Coronary artery (tissue), 2 donors: ENCODE measurements around the gene RRBP1.
A peak's percentile ranks its signal among the peaks of the same experiment; 100 is the strongest.

Source experiments
- DNase-seq: peaks from one replicate; pipeline ENCODE4 v3.0.0-alpha.2; 2017; ENCODE audit warnings: low spot score
- H3K27ac ChIP-seq, 2 donors: fragments of 200-600 bp; sonication (generic); one replicate each; pipeline ENCODE4 v1.5.1; 2016 to 2019
- H3K4me3 ChIP-seq: fragments of 200-600 bp; sonication (generic); 2 replicates; pipeline ENCODE4 v1.5.1; 2016; ENCODE audit warnings: mild to moderate bottlenecking, moderate library complexity
- CTCF ChIP-seq: fragments of 200-600 bp; sonication (generic); IDR thresholded peaks from one replicate; pipeline ENCODE4 v1.5.1; 2019; ENCODE audit warnings: antibody characterized with exemption

RRBP1 gene

DNA sequence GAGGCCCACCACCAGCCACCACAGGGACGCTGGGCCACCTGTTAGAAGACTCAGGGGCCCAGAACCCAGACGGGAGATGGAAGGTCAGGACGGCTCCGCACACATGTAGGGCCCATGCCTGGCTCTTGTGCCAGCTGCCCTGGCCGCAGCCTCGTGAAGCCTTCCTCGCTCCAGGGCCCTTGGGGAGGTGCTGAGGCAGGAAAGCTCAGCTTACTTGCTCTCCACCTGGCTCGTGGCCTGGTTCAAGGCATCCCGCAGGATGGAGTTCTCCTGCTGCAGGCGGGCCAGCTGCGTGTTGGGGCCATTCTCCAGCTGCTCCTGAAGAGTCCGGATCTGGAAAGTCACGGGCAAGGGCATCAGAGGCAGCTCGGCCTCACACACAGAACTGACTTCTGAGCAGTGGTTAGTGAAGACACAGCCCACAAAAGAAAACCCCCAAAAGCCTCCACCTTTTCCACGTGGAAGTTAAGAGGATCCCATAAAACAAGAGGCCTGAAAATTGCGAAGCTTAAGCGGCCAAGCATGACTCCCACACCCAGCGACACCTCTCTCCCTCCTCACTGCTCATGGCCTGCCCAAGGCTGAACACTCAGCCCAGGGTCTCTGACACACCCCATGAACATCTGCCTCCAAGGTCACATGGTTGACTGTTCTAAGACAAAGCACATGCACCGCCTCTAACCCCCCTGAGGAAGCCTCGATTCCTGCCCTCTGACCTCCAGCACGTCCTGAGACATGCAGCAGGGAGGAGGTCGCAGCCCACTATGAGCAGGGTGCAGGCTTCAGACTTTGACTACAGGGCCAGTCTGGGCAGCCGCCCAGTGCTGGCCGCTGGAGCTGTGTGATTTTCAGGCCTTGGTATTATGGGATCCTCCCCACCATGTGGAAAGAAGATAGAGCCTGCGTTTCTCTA lies 46.5 kb downstream of the RRBP1 start:
- Histone ChIP-seq H3K27ac (peak overlapping the region; percentile 76 to 81), H3K4me3 (no peak overlapping the region)
- no peak for TF ChIP-seq CTCF
- no peak for DNase-seq

DNA sequence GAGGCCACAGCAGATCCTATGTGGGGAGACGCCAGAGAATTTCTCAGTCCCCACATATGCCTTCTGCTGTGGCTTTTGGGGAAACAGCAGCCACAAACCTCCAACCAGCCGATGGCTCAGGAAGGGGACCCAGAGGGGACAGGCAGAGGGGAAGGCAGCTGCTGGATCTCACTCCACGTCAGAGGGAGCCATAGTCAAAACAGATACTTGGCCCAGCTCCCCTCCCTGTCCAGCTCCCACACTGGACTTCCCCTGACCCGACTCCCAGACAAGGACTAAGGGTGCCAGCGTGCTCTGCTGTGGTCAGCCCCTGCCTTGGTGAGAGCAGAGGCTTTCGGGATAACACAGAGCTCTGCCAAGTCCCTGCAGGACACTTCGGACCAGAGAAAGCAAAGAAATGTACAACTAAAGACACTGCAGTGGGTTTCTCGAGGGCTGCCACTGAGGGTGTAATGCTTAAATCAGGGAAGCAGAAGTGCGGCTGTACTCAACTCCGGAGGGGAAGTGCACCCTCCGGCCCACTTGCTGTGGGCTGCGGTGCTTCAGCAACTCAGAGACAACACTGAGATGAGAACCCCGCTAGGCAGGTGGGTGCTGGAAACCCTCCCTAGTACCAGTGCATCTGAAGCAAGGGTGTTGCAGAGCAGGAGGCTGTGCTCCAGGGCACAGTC lies 47.2 kb downstream of the RRBP1 start:
- H3K27ac ChIP-seq, result peak overlapping the region; percentile 76 to 81
- TF ChIP-seq CTCF, result no peak

GRCh38 chr20:17633850-17634500 lies 48.1 kb downstream of the RRBP1 start:
- Histone ChIP-seq H3K27ac (peak overlapping the region; percentile 76 to 81), H3K4me3 (no peak overlapping the region)
- no peak for TF ChIP-seq CTCF
- no peak for DNase-seq

More for the DNA sequence above, 47.2 kb downstream of the RRBP1 start:
- DNase-seq, result no peak
- H3K4me3 ChIP-seq, result no peak overlapping the region

GRCh38 chr20:17633221-17633849 lies 48.7 kb downstream of the RRBP1 start:
- no peak overlapping the region for H3K4me3 ChIP-seq
- no peak for TF ChIP-seq CTCF
- H3K27ac ChIP-seq, result peak overlapping the region in 1 of 2 donors; percentile 81
- no peak for DNase-seq

- H3K4me3 ChIP-seq, result no peak overlapping the region
- H3K27ac ChIP-seq, result no peak overlapping the region
- no peak for TF ChIP-seq CTCF
- no peak for DNase-seq
These were observed 50.3 kb downstream of the RRBP1 start for GRCh38 chr20:17631576-17632319.

- no peak for TF ChIP-seq CTCF
- no peak for DNase-seq
These were observed 51.2 kb downstream of the RRBP1 start for GRCh38 chr20:17630806-17631195.

More at GRCh38 chr20:17630806-17631195, 51.2 kb downstream of the RRBP1 start:
- H3K4me3 ChIP-seq, result no peak overlapping the region
- H3K27ac ChIP-seq, result no peak overlapping the region
